Effector CD8-positive, alpha-beta T cell (primary cell): ENCODE results near the gene VAT1L.

Source experiments
- DNase-seq: peaks from one replicate; lab custom pipeline; 2025; lab: John Stamatoyannopoulos, UW

The VAT1L gene

GRCh38 chr16:77833921-77834634, 45.7 kb downstream of the VAT1L start:
- no peak for DNase-seq

DNA sequence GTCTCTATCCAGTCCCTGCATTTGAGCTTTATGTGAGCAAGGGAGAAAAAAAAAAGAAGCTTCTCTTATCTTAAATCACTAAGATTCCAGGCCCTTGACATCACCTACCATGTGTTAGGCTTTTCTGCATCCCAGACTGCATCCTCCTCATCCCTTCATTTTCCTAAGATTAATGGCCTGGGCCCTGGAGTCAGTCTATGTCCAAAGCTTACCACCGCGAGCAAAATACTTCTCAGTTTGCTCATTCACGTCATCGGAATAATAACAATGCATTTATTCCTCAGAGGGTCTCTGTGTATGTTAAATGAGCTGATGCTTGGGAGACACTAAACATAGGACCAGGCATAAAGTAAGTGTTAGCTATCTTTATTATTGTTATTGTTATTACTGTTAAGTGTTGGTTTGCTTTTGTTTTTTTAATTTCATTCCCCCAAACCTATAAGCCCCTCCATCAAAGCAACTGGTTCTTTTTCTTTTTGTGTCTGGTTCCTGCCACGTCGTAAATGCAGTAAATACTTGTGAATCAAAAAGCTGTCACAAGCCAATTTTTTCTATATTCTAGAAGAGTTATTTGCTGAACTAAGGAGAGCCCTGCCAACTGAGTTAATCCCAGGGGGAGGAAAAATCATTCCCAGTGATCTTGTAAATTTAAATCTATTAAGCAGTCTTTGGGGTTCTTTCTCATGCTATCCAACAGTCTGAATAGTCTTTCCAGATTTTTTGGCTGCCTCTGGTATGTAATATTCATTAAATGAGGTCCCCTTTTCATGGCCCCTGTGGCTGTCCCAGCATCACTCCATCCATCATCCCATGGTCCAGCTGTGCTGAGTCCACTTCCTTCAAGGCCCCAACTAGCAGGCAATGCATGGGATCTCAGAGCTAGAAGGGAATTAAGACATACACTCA, 46.5 kb downstream of the VAT1L start:
- DNase-seq, result no peak

GRCh38 chr16:77836801-77837200, 48.4 kb downstream of the VAT1L start:
- DNase-seq, result no peak

DNA sequence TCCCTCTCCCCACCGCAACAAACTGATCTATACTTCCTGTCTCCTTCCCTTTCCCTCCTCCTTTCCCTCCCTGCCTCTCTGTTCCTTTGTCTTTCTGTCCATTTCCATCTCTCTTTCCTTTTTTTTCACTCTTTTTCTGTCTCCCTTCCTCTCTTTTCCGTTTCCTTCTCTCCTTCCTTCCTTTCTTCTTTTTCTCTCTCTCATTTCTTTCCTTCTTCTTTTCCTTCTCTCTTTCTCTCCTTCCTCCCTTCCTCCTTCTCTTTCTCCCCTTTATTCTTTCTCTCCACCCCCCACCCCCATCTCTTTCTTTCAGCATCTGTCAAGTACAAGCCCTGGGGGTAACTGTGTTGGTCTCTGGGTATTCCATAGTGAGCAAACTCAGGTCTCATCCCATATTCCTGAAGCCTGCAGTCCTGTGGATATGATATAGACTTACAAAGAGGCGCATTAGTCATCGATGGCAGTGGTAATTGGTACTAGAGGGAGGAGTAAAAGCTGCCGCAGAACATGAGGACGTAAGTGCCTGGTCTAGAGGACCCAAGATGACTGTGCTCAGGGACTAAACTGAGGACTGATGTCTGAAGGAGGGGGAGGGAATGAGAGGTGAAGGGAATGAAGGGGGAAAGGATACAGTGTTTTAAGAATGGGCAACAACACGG, 50.4 kb downstream of the VAT1L start:
- DNase-seq, result no peak

DNA sequence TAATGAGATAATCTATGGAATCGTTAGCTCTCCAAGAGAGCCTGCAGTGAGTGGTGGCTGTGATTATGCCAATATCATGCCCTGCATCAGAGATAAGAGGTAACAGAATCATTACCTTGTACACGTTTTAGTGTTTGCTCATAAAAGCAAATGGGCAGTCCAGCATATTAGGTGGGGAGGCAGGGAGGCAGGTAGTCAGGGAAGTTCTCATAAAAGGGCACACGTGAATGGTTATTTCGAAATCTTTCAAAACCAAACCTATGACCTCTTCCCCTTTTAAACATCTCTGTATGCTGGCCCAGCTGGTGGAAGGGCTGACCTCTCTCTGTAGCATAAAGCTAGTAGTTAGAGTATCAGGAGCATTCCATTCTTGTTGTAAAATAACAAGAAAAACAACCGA, 51.7 kb downstream of the VAT1L start:
- DNase-seq, result no peak

GRCh38 chr16:77840673-77841501, 52.5 kb downstream of the VAT1L start:
- DNase-seq, result no peak

- DNase-seq, result no peak
Observed at GRCh38 chr16:77841502-77841763, 53.1 kb downstream of the VAT1L start.

- no peak for DNase-seq
Observed at GRCh38 chr16:77842468-77842867, 54.1 kb downstream of the VAT1L start.

DNA sequence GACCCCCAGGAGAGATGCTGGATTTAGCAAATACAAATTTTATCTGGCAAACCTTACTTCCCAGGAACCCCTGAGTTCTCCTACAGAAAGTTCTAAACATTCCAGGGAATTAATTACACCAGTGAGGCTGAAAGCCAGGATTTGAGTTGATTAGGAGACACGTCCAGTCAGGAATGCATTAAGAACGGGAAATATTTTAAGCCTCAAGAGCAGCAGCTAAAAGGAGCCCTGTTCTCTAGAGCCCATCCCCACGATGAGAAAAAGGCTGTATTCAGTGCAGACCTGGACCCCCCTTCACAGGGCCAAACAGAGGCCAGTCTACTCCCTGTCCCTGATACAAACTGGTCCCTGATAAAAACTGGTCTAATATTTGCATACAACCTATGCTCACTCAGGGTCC, 55.0 kb downstream of the VAT1L start:
- no peak for DNase-seq

DNA sequence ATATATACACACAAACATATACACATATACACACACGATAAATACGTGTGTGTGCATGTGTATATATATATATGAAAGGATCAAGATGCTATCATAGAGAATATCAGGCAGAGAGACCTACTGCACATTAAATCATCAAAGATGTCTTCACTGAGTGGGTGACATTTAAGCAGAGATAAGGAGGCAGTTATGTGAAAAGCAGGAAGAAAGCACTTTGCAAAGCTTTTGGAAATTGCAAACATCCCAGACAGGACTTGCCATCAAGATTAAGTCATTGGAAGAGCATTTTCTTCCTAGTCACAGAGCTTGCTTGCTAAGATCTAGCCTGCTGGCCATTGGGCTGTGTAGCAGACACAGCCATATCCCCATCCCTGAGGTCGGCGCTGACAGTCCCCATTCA, 56.4 kb downstream of the VAT1L start:
- DNase-seq, result no peak

DNA sequence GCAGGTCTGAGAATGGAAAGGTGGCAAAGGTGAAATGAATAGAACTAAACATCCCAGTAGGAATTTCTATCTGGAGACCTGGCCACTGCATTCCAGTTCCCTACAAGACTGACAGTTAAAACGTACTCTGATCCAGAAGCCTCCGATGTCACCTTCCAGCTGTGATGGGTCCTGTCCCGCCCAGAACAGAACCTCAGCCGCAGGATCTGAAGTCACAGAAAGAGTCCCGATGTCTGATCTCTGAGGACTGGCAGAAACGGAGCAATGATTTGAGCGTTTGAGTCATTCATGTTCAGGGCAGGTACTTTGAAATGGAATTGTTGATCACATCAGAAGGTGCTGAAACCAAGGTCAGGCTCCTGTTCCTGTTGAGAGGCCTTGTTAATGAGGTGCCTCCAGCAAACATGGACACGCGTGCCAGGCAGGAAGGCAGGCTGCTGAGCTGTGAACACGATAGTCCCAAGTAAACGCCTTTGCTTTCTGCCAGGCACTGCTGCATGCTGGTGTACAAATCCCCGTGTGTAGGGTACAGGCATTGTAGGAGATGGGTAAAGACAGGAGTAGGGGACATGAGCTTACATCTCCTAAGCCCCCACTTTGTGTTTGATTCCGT, 61.4 kb downstream of the VAT1L start:
- no peak for DNase-seq

- DNase-seq, result no peak
Observed at GRCh38 chr16:77850636-77851333, 62.4 kb downstream of the VAT1L start.

DNA sequence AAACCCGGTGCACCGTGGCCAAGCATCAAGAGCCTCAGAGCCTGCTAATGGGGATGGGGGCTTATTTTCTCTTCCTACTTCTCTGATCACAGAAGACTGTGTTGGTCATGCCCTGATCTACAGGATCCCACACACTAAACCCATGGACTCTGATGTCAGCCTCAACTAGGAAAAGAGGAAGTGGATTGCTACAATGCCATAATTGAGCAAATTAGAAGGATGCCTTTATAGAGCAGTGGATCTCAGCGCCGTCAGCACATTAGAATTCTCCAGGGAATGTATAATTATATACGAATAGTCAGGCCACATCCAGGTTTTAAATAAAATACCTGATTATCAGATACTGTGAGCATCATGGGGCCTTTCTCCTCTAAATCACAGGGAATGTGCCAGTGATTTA, 64.8 kb downstream of the VAT1L start:
- DNase-seq, result no peak

DNA sequence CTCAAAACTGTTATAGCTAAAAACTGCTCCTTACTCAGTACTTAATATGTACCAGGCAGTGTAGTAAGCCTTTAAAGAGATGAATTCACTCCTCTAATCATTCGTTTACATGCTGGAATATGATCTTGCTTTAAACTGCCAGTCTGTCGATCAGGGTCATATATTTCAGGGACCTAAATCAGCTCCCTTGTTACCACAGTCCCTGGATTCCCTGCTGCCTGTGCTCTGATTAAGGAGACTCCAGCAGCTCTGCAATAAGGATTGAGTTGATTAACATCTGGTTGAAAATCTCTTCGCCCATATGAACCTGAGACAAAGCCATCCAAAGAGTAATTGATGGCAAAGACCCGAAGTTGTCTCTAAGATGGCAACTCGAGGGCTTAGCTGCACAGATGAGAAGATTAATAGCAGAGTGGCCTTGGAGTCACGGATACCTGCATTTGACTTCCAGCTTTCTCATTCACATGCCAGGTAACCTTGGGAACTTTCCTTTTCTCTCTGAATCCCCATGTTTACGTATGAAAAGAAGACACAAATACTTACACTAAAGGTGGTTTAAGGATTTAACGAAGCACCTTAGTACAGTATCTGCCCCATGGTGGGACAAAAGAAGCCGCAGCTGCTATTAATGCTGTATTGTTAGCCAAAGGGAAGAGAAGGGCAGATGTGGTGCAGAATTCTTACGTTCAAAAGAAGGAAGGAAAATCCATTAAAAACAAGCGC, 68.2 kb downstream of the VAT1L start:
- DNase-seq, result no peak

- no peak for DNase-seq
Observed at GRCh38 chr16:77858060-77858459, 69.7 kb downstream of the VAT1L start.

DNA sequence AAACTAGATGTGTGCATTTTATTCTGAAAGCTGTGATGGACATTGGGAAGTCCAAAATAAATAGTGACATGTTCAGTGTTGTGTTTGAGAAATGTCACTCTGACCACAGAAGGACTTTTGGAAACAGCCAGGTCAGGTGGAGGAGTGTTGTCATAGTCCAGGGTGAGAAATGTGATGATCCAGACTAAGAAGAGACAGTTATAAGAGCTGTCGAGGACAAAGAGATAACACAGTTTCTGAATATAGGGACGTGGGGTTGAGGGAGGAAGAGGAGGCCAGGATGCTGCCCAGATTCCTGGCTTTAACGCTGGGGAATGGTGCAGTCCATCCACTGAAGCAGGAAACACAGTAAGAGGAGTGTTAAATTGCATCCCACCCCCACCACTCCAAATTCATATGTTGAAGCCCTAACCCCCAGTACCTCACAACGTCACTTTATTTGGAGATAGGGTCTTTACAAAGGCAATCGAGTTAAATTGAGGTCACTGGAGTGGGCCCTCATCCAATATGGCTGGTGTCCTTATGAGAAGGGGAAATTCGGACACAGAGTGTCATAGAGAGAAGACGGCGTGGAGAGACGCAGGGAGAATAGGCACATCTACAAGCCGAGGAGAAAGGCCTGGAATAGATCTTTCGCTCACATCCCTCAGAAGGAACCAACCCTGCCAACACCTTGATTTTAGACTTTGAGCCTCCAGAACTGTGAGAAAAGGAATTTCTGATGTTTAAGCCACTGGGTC, 71.3 kb downstream of the VAT1L start:
- no peak for DNase-seq

GRCh38 chr16:77860953-77861352, 72.6 kb downstream of the VAT1L start:
- DNase-seq, result no peak

GRCh38 chr16:77863250-77863649, 74.9 kb downstream of the VAT1L start:
- no peak for DNase-seq

DNA sequence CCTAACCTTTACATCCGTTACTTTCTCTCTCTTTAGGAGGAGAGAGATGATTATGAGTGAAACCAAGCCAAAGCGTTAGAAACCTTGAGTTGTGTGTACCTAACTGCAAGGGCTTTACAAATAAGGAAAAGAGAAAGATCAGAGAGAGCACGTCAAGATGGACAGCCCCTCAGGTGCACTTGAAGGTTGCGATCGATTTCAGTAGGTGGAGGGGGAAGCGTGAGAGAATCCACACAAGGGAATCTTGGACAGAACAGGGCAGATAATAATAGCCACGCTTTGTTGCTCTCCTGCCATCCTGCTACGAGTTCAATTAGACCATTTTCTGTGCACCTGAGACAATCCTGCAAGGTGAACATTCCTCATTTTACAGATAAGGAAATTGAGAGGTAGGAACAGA, 78.4 kb downstream of the VAT1L start:
- no peak for DNase-seq

GRCh38 chr16:77868052-77868451, 79.7 kb downstream of the VAT1L start:
- no peak for DNase-seq
